HepG2 (cell line): ENCODE measurements around the gene CATSPERD. TPM values are rescaled to one million over a fixed set of nuclear protein-coding genes. Genes with fewer than 3 reads are reported as not detected.

Experiments
- ARNTL ChIP-seq: sonication (generic); formaldehyde crosslinking; IDR thresholded peaks from 2 replicates; pipeline ENCODE4 v1.4.0; 2020; ENCODE audit warnings: mild to moderate bottlenecking, missing genetic modification reagents
- KLF11 ChIP-seq: IDR thresholded peaks from 2 replicates; pipeline ENCODE4 v1.6.1; 2016; ENCODE audit warnings: missing compliant biosample characterization
- SIN3A ChIP-seq: IDR thresholded peaks from 2 replicates; pipeline ENCODE4 v1.6.1; 2011; ENCODE audit warnings: low read depth, mild to moderate bottlenecking, control low read depth, low read length, borderline replicate concordance
- SOX13 ChIP-seq, 3 experiments: fragments of 450-650 bp in 1 of 3; sonication (generic) in 1 of 3; formaldehyde crosslinking in 1 of 3; IDR thresholded peaks in 2 of 3; conservative IDR thresholded peaks in 1 of 3; 2 replicates each; pipeline versions ENCODE4 v1.5.0 to v1.6.1; 2016 to 2020; ENCODE audit warnings: antibody characterized with exemption in 1 of 3, mild to moderate bottlenecking in 1 of 3, missing compliant biosample characterization in 1 of 3, missing genetic modification reagents in 1 of 3, moderate library complexity in 1 of 3
- SOX6 ChIP-seq, 2 experiments: fragments of 450-650 bp in 1 of 2; sonication (generic) in 1 of 2; formaldehyde crosslinking in 1 of 2; IDR thresholded peaks; 2 replicates each; pipeline versions ENCODE4 v1.4.0 to v1.6.1; 2017 to 2020; ENCODE audit warnings: antibody characterized with exemption in 1 of 2, mild to moderate bottlenecking in 1 of 2, missing genetic modification reagents in 1 of 2
- ZBTB39 ChIP-seq: sonication (generic); formaldehyde crosslinking; IDR thresholded peaks from 2 replicates; pipeline ENCODE4 v1.5.0; 2020; ENCODE audit warnings: missing genetic modification reagents
- ZBTB42 ChIP-seq: sonication (generic); formaldehyde crosslinking; IDR thresholded peaks from 2 replicates; pipeline ENCODE4 v1.5.0; 2020; ENCODE audit warnings: mild to moderate bottlenecking, missing genetic modification reagents
- ZNF34 ChIP-seq: sonication (generic); formaldehyde crosslinking; IDR thresholded peaks from 2 replicates; pipeline ENCODE4 v1.4.0; 2020; ENCODE audit warnings: mild to moderate bottlenecking, missing genetic modification reagents, borderline replicate concordance
- ZNF468 ChIP-seq: sonication (generic); formaldehyde crosslinking; IDR thresholded peaks from 2 replicates; pipeline ENCODE4 v1.8.0; 2022; ENCODE audit warnings: mild to moderate bottlenecking, moderate library complexity, missing genetic modification reagents
- ZNF512 ChIP-seq: sonication (generic); formaldehyde crosslinking; IDR thresholded peaks from 2 replicates; pipeline ENCODE4 v1.4.0; 2020; ENCODE audit warnings: mild to moderate bottlenecking, missing genetic modification reagents
- ZNF569 ChIP-seq: sonication (generic); formaldehyde crosslinking; IDR thresholded peaks from 2 replicates; pipeline ENCODE4 v1.5.0; 2020; ENCODE audit warnings: mild to moderate bottlenecking, missing genetic modification reagents, moderate library complexity, borderline replicate concordance
- ZNF777 ChIP-seq: sonication (generic); formaldehyde crosslinking; IDR thresholded peaks from 2 replicates; pipeline ENCODE4 v1.4.0; 2020; ENCODE audit warnings: missing genetic modification reagents
- ZNF83 ChIP-seq: sonication (generic); formaldehyde crosslinking; IDR thresholded peaks from 2 replicates; pipeline ENCODE4 v1.4.0; 2020; ENCODE audit warnings: missing genetic modification reagents, mild to moderate bottlenecking, borderline replicate concordance
- polyA plus RNA-seq, 8 experiments: library from polyadenylated mRNA; depleted of rRNA in 3 of 8; stranded (reverse) in 7 of 8; unstranded in 1 of 8; fragments of >200 nt; fragmentation: Illumina TruSeq in 4 of 8; extraction: Trizol in 4 of 8; gene quantifications; 2 replicates each; pipeline versions ENCODE4 v1.2.1 to v1.2.3, GENCODE V29; 2011 to 2016; ENCODE audit warnings: low read depth in 4 of 8, missing spikeins in 1 of 8, mixed read lengths in 1 of 8; ENCODE audit not compliant: insufficient read depth in 1 of 8
- total RNA-seq, 5 experiments: library from RNA; depleted of rRNA; stranded (reverse); fragments of >200 nt; fragmentation: Illumina TruSeq; extraction: Trizol; gene quantifications; 2 replicates each; pipeline ENCODE4 v1.2.3, GENCODE V29; 2016; ENCODE audit warnings: low read depth in 1 of 5
- TF ChIP-seq, protein P1 (sequence below), 2 experiments: IDR thresholded peaks; 2 replicates each; pipeline ENCODE4 v1.6.1; 2011 to 2012; ENCODE audit warnings: low read length in 2 of 2, borderline replicate concordance in 1 of 2, low read depth in 1 of 2, mild to moderate bottlenecking in 1 of 2, moderate library complexity in 1 of 2
- TF ChIP-seq, protein P2 (sequence below): sonication (generic); formaldehyde crosslinking; IDR thresholded peaks from 2 replicates; pipeline ENCODE4 v1.4.0; 2020; ENCODE audit warnings: missing genetic modification reagents

The CATSPERD gene
- total and polyA plus RNA-seq, 2 of the 13 experiments (the other 11 are each of a cell fraction or from before 2014, with no cell fraction given): 0.04 TPM; not detected in 1

- TF ChIP-seq ZNF34 (CRISPR knock-in tag): no peak; the same call in 1 of the 2 replicates
- TF ChIP-seq SOX13 (IDR thresholded peaks at IDR 0.05): no peak
- TF ChIP-seq SOX13 (CRISPR knock-in tag; conservative IDR thresholded peaks at IDR 0.05 in 1 of 2, IDR thresholded peaks at IDR 0.05 in 1 of 2): no peak; a peak in 1 of 4 replicates
- peak; percentile 53; the same call in 1 of the 2 replicates for TF ChIP-seq SIN3A
- no peak for TF ChIP-seq KLF11 (CRISPR knock-in tag)
- TF ChIP-seq ARNTL (CRISPR knock-in tag): peak; percentile 82
- no peak for TF ChIP-seq ZNF569 (CRISPR knock-in tag)
- no peak for TF ChIP-seq ZNF512 (CRISPR knock-in tag)
- no peak for TF ChIP-seq ZBTB42 (CRISPR knock-in tag)
- no peak for TF ChIP-seq ZNF83
- TF ChIP-seq, protein P1, sequence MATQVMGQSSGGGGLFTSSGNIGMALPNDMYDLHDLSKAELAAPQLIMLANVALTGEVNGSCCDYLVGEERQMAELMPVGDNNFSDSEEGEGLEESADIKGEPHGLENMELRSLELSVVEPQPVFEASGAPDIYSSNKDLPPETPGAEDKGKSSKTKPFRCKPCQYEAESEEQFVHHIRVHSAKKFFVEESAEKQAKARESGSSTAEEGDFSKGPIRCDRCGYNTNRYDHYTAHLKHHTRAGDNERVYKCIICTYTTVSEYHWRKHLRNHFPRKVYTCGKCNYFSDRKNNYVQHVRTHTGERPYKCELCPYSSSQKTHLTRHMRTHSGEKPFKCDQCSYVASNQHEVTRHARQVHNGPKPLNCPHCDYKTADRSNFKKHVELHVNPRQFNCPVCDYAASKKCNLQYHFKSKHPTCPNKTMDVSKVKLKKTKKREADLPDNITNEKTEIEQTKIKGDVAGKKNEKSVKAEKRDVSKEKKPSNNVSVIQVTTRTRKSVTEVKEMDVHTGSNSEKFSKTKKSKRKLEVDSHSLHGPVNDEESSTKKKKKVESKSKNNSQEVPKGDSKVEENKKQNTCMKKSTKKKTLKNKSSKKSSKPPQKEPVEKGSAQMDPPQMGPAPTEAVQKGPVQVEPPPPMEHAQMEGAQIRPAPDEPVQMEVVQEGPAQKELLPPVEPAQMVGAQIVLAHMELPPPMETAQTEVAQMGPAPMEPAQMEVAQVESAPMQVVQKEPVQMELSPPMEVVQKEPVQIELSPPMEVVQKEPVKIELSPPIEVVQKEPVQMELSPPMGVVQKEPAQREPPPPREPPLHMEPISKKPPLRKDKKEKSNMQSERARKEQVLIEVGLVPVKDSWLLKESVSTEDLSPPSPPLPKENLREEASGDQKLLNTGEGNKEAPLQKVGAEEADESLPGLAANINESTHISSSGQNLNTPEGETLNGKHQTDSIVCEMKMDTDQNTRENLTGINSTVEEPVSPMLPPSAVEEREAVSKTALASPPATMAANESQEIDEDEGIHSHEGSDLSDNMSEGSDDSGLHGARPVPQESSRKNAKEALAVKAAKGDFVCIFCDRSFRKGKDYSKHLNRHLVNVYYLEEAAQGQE (IDR thresholded peaks at IDR 0.05; ENCODE audit: borderline replicate concordance in 1 of 2, low read depth in 1 of 2, low read length in 2 of 2): no peak
- no peak for TF ChIP-seq ZBTB39 (CRISPR knock-in tag)
- TF ChIP-seq, protein P2, sequence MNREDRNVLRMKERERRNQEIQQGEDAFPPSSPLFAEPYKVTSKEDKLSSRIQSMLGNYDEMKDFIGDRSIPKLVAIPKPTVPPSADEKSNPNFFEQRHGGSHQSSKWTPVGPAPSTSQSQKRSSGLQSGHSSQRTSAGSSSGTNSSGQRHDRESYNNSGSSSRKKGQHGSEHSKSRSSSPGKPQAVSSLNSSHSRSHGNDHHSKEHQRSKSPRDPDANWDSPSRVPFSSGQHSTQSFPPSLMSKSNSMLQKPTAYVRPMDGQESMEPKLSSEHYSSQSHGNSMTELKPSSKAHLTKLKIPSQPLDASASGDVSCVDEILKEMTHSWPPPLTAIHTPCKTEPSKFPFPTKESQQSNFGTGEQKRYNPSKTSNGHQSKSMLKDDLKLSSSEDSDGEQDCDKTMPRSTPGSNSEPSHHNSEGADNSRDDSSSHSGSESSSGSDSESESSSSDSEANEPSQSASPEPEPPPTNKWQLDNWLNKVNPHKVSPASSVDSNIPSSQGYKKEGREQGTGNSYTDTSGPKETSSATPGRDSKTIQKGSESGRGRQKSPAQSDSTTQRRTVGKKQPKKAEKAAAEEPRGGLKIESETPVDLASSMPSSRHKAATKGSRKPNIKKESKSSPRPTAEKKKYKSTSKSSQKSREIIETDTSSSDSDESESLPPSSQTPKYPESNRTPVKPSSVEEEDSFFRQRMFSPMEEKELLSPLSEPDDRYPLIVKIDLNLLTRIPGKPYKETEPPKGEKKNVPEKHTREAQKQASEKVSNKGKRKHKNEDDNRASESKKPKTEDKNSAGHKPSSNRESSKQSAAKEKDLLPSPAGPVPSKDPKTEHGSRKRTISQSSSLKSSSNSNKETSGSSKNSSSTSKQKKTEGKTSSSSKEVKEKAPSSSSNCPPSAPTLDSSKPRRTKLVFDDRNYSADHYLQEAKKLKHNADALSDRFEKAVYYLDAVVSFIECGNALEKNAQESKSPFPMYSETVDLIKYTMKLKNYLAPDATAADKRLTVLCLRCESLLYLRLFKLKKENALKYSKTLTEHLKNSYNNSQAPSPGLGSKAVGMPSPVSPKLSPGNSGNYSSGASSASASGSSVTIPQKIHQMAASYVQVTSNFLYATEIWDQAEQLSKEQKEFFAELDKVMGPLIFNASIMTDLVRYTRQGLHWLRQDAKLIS (CRISPR knock-in tag): no peak
- no peak for TF ChIP-seq SOX6 (IDR thresholded peaks at IDR 0.05)
- no peak; the same call in 1 of the 2 replicates for TF ChIP-seq SOX6 (CRISPR knock-in tag; IDR thresholded peaks at IDR 0.05)
- TF ChIP-seq ZNF468 (CRISPR knock-in tag): no peak
- no peak for TF ChIP-seq ZNF777
Observed at GRCh38 chr19:5680437-5681368, 39.7 kb upstream of the CATSPERD start, which contains the start of the genes HSD11B1L and MICOS13 (continued).
